ENCODE data around the gene CEMIP2.
"Not testable (repeated sequence)": the region's sequence is repeated elsewhere in the genome, so short reads cannot be mapped to it uniquely, and the experiment has no call there.

CEMIP2 gene

GRCh38 chr9:71706176-71706575 lies 62.1 kb downstream of the CEMIP2 start:
- DNase-seq: no peak

GRCh38 chr9:71704796-71705195 lies 63.5 kb downstream of the CEMIP2 start:
- DNase-seq: no peak

- DNase-seq: no peak
Measured at GRCh38 chr9:71703172-71703872, 65.0 kb downstream of the CEMIP2 start.

GRCh38 chr9:71697882-71698281 lies 70.4 kb downstream of the CEMIP2 start:
- DNase-seq: no peak

- DNase-seq: no peak
Measured at GRCh38 chr9:71694332-71694731, 74.0 kb downstream of the CEMIP2 start.

GRCh38 chr9:71693607-71694006 lies 74.7 kb downstream of the CEMIP2 start:
- DNase-seq: no peak

GRCh38 chr9:71692337-71692736 lies 76.0 kb downstream of the CEMIP2 start:
- no peak for DNase-seq

GRCh38 chr9:71691576-71691975 lies 76.7 kb downstream of the CEMIP2 start:
- not testable (repeated sequence) for DNase-seq

- no peak for DNase-seq
Measured at GRCh38 chr9:71690689-71691435, 77.5 kb downstream of the CEMIP2 start.

- DNase-seq: no peak
Measured at GRCh38 chr9:71690063-71690688, 78.1 kb downstream of the CEMIP2 start.

GRCh38 chr9:71687676-71688075 lies 80.6 kb downstream of the CEMIP2 start:
- no peak for DNase-seq

- no peak for DNase-seq
Measured at GRCh38 chr9:71685988-71686387, 82.3 kb downstream of the CEMIP2 start.

- no peak for DNase-seq
Measured at GRCh38 chr9:71685394-71685793, 82.9 kb downstream of the CEMIP2 start.

GRCh38 chr9:71684566-71684965 lies 83.7 kb downstream of the CEMIP2 start:
- no peak for DNase-seq

- no peak for DNase-seq
Measured at GRCh38 chr9:71683598-71684235, 84.6 kb downstream of the CEMIP2 start.

GRCh38 chr9:71681708-71682272 lies 86.5 kb downstream of the CEMIP2 start:
- DNase-seq: no peak

GRCh38 chr9:71681104-71681707 lies 87.1 kb downstream of the CEMIP2 start:
- DNase-seq: no peak

- no peak for DNase-seq
Measured at GRCh38 chr9:71680189-71680980, 87.9 kb downstream of the CEMIP2 start.

GRCh38 chr9:71678999-71679398 lies 89.3 kb downstream of the CEMIP2 start:
- no peak for DNase-seq

GRCh38 chr9:71677209-71677608 lies 91.1 kb downstream of the CEMIP2 start:
- no peak for DNase-seq

GRCh38 chr9:71676460-71676859 lies 91.9 kb downstream of the CEMIP2 start:
- no peak for DNase-seq

- no peak for DNase-seq
Measured at GRCh38 chr9:71675857-71676165, 92.5 kb downstream of the CEMIP2 start.
